ENCODE data around the gene SEMG1.

Gene SEMG1

DNA sequence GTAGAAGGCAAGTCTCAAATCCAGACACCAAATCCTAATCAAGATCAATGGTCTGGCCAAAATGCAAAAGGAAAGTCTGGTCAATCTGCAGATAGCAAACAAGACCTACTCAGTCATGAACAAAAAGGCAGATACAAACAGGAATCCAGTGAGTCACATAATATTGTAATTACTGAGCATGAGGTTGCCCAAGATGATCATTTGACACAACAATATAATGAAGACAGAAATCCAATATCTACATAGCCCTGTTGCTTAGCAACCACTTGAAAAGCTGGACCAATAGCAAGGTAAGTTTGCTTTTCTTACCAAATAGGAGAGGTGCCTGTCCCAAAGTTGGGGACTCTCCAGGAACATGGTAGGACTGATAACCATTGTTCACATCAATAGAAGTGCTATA lies 16.3 kb downstream of the SEMG1 start:
- FAIRE-seq, result no peak

DNA sequence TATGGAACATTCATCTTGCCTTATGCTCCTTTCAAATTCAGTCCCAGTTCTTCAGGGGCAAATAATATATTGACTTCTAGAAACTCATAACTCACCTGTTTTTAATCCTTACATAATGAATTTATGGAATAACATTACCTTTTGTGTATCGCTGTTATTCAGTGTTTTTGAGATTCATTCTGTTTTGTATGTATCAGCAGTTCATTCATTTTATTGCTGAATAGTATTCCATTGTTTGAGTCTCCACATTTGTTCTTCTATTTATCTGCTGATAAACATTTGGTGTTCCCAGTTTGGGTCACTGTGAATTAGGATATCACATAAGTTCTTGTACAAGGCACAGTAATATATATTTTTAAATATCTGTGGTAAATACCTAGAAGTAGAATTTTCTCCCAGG lies 19.5 kb downstream of the SEMG1 start:
- FAIRE-seq, result no peak

DNA sequence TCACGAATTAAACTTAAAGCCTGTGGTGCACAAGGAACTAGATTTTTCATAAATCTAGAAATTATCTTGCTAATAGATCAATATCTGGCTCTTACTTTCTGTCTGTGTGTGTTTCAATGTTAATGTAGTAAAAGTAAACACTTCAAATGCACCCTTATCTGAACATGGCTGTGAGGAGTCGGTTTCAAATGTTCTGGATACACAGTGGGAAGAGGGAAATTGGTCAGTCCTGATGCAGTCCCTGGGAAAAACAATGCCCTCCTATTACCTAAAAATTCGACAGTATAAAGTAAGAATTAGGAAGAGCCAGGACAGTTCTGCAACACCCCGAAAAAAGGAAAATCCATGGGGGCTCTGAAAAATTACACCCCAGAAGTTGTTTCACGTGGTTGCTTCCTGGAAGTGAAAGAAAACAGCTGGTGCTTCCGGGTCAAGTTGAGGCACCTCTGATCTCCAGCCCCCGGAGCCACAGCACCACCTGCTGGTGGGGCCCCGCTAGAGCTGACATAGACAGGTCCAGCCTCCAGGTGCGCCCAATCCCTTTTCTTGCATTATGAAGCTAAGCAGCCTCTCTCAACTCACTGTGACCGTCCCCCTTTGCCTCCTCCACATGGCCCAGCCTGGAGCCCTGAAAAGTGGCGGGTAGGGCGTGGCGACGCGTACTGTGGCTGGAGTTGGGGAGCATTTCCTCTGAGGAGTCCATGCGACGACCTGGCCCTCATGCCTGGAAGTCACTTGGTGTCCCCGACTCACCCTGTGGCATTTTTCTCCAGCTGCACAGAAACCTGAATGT lies 22.6 kb downstream of the SEMG1 start:
- FAIRE-seq, result no peak

DNA sequence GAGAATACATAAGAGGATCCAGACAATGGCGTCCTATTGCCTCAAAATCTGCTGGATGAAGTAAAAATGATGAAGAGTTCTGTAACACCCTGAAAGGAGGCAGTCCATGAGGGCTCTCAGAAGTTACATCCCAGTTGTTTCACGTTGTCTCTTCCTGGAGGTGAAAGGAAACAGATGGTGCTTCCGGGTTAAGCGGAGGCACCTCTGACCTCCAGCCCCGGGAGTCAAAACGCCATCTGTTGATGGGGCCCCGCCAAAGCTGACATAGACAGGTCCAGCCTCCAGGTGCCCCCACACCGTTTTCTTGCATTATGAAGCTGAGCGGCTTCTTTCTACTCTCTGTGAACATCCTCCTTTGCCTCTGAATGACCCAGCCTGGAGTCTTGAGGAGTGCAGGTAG lies 23.8 kb downstream of the SEMG1 start:
- FAIRE-seq, result no peak

DNA sequence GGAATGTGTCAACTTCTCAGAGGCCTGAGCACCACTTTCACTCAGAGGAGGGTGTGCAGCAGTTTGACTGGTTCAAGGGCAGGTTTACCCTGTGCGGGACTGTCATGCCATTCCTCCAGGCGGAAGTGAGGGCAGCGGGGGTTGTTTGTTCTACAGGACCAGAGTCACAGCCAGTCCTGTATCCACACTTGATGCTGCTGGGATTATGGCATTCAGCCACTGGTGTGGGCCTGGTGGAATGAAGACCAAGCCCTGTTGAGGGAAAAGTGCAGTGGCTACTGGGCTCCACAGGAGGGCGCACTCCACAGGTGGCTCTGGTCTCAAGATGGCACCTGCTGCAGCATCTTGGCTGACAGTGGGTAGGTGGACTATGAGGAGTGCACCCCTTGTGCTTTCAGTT lies 29.2 kb downstream of the SEMG1 start:
- FAIRE-seq, result no peak

DNA sequence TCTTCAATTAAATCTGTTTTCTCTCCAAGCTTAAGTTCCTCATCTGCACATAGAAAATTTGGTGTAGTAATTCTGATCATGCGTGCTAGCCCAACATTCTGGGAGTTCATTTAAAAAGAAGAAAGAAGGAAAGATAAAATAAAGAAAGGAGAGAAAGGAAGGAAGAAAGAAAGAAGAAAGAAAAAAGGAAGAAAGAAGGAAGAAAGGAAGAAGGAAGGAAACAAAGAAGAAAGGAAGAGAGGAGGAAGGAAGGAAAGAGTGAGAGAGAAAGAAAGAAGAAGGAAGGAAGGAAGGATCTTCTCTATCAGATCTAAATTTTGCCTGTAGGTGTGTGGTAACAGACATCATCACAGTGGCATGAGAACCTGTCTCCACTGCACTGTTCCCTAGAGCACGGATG lies 31.3 kb downstream of the SEMG1 start:
- no peak for FAIRE-seq

DNA sequence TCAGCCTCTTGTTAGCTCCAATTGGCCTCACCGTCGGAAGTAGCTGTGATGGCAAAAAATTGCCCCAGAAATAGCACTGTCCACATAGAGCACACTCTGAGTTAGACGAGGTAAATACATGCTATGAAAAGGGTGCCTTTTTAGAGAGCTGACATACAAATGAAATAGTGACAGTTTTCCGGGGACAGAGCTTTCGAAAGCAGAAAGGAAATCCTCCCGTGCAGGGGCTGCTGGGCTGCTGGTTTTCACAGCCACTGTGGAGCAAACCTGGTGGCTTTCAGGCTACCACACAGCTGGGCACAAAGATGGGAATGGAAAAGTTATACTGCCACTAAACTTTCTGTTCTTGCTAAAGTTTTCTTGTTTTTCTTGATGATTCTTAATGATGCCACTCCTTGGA lies 39.3 kb downstream of the SEMG1 start:
- FAIRE-seq, result no peak

DNA sequence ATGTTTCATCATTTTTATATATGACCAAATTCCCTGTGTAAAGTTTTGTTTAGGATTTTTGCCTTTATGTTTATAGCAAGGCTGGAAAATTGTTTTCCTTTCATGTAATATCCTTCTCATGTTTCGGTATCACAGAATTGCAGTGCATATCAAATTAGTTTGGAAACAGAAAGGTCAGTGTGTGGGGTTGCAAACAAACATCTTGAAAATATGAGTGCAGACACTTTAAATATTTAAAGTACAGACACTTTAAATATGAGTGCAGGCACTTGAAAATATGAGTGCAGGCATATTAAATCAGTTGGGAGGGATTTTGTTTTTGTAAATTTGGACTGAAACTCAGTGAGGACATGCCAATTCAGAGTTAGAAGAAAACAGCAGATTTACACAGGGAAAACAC lies 41.0 kb downstream of the SEMG1 start:
- no peak for FAIRE-seq

DNA sequence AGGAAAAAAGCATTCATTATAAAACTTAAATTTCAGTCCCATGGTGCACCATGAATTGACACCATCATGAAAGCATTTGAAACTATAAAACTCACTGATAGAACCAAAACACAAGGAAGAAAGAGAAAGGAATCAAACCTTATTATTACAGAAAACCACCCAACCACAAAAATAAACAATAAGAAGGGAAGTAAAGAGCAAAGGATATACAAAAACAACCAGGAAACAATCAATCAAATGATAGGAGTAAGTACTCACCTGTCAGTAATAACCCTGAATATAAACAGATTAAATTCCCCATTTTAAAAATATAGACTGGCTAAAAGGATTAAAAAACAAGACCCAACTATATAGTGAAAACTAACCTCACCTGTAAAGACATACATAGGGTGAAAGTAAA lies 41.8 kb downstream of the SEMG1 start:
- no peak for FAIRE-seq

DNA sequence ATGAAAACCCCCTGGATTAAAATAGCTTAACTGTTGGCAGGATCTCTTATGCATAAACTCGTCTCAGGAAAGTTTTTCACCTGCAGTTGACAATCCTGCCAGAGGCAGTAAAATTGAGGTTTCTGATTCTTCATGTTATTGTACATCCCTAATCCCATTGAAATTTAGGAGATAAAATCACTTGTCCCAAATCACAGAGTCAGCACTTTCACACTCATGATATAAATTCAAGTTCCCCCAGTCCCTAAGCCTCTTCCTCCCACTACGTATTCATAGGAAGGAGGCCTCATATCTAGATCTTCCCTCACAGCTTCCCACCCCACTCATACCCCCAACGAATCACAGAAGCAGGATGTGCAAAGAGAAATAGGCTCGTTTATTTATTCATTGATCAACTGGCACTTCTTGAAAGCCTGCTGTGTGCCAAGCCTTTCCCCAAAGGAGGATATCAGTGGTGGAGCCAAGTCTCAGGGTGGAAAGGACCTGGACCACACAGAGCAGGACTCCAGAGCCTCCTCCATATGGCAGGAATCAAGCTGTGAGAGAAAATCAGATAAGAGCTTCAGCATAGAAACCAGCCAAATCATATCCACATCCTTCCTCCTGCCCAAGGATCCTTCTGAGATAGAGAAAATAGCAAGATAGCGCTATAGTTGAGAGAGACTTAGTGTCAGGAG lies 45.2 kb downstream of the SEMG1 start:
- FAIRE-seq, result no peak

DNA sequence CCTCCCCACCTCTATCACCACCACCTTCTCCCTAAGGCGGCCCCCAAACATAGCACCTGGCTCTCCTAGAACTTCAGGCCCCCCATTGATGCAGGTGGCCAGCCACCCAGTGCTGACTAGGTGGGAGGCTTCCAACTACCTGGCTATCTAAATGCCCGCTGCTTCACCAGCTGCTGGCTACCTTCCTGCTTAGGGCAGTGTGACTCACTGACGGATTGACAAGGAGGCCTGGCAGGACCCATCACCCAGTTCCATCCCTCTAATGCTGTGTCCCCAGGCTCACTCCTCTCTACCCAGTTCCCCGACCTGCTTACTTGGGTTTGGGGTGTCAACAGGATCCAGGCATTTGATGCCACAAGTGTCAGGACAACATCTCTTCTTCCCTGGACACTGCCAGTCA lies 46.4 kb downstream of the SEMG1 start:
- no peak for FAIRE-seq

DNA sequence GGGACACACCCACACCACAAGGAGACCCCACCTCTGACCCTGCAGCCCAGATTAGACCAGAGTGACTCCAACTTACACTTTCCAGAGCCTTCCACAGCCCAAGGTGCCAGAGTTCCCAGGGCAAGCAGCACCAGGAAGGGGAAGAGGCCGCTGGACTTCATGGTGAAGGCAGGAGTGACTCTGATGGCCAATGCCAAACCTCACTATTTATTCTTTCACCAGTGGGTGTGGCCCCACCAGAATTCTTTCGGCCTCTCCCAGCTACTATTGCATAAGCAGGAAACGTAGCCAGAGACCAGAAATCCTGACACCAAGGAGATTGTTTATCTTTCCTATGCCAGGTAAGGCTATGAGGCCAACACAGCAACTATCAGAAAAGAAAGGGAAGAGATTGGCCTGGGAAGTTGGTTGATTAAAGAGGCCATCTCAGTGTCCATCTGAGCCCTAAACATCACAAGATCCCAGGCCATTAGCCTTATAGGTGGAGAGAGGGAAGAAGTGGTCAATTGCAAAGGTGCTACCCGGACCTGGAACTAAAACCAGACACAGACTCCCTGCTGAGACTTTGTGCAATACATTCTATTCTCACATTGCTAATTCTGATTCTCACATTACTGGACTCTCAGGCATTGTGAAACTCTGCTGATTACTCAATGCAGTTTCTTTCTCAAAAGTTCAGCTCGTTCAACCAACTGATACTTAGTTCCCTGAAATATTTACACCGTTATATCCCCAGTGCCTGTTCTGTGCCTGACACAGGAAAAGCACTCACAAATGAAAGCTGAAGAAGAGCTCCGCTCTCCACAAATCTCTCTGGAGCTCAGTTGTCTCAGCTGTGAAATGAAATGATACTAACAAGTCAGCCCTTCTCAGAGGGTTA lies 47.8 kb downstream of the SEMG1 start, which contains the start of gene SLPI:
Gene SLPI (minus strand): TSS at position 182 of the 880 bp plus-strand sequence. CDS start 21 bp downstream, at position 161.
- no peak for FAIRE-seq

DNA sequence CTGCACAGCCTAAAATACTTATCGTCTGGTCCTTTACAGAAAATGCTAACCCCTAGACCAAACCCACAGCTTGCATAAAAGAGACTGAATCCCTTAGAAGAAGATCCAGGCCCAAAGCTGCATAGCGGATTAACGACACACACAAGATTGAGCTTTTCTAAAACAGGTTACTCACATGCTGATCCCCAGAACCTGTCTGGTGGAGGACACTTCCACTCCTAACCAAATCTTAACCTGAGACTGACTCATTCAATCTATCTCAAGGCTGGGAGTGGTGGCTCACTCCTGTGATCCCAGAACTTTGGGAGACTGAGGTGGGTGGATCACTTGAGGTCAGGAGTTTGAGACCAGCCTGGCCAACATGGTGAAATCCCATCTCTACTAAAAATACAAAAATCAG lies 50.3 kb downstream of the SEMG1 start:
- no peak for FAIRE-seq

DNA sequence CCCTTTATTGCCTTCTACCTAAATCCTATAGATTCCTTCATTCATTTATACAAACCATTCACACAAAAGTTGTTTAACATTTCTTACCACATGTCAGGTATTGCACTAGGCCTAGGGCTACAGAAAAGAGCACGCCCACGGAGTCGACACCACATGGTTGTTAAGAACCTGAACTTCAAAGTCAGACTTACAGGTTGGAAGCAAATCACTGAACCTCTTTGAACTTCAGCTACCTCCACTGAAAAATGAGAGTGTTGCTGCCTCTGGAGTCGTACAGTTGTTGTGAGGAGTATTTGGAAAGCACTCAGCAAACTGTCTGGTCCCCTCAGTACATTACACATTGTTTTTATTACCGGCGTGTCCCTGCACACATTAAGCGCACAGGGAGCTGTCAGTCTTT lies 50.9 kb downstream of the SEMG1 start:
- no peak for FAIRE-seq

DNA sequence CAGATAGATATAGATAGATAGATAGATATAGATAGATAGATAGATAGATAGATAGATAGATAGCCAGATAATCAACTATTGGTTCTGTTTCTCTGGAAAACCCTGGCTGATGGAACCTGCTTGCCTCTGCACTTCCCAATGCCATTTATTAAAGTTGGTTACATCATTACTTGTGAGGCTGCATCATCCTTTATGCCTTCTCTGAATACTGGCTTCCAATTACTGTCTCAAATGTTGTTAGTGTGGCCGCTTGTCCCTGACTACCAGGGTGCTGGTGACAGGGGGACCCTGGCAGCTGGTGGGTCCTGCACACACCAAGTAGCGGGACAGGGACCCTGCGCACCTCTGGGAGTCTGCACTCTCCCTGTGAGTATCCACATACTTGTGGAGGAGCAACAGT lies 51.4 kb downstream of the SEMG1 start:
- no peak for FAIRE-seq

DNA sequence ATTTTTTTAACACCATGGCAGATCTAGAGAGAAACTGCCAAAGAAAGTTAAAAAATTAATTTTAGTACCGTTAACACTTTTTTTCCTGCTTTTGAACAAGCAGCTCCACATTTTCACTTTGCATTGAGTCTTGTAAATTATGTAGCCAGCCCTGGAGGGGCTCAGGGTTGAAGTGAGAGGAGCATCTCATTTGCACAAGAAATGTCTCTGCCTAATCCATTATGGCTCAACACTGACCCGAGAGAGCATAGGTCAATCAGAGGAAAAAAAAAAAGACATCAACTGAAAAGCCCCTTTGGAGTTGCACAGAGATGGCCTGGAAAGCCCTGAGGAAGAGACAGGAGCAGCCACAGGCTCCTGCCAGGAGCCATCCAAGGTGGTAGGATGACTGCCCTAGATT lies 51.8 kb downstream of the SEMG1 start:
- FAIRE-seq, result no peak
